ENCODE results near the gene EMX1.

EMX1 gene

DNA sequence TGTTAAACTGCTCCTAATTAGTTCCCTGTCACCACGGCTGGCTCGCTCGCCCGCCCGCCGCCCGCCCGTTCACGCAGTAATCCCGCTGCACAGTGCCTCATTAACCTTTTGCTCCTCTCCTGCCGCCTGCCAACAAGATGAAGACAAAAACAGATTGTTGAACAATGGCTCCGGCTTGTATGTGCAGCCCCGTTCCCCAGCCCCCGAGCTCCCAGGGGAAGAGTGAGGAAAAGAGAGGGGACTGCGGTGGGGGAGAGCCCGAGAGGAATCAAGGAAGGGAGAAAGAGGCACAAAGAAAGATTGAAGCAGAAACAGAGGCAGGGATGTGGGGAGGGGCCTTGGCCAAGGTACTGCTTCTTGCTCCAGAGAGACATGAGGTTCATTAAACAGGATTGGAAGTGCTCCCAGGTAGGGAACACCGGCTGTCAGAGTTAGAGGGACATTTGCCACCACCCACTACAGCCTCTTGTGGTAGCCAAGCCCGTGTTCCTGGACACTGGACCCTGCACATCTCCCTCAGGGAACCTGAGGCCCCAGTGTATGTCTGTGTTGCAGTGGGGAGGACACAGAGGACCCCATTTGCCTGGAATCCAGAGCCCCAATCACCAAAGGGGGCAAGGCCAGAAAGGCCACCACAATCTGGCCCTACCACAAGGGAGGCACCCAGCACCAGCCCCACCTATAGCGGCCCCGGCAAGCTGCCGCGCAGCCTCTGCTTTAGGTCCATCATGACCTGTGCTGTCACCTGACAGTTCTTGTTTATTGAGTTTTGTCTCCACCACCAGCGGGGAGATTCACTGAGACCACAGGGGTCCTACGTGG lies 38.1 kb downstream of the EMX1 start:
- ChIA-PET CTCF (interaction anchor here (0.6 to 1.0 kb wide), 2 partner anchors 19 to 131 kb away, joined by 3 read pairs; no protein-coding TSS in a partner anchor), POLR2A (no interaction called here)
- no peak overlapping the region for H3K27ac ChIP-seq (ENCODE audit: extremely low read depth, low read depth, low read length)
- no peaks in the 10 kb centered on the region for H3K9me3 ChIP-seq (ENCODE audit: control insufficient read depth, insufficient read depth, low read depth, low read length)
- H3K4me1 ChIP-seq (ENCODE audit: control insufficient read depth, insufficient read depth, low read length): no peaks in the 10 kb centered on the region
- TF ChIP-seq ZNF521 (tag by site-specific recombination; IDR thresholded peaks at IDR 0.05) (no peak), ZNF155 (tag by site-specific recombination; IDR thresholded peaks at IDR 0.05) (no peak), PRDM1 (tag by site-specific recombination; IDR thresholded peaks at IDR 0.05) (no peak), ZNF184 (tag by site-specific recombination; IDR thresholded peaks at IDR 0.05) (no peak), ZBTB21 (tag by site-specific recombination; IDR thresholded peaks at IDR 0.05) (no peak), OSR2 (tag by site-specific recombination; IDR thresholded peaks at IDR 0.05) (no peak)
- no peak overlapping the region for H3K4me3 ChIP-seq (ENCODE audit: low read depth, low read length)
- peaks cover 0 to 2% of the 10 kb centered on the region in 2 experiments; a peak in 1 of 3 replicates for H3K36me3 ChIP-seq (ENCODE audit: control insufficient read depth in 2 of 2, insufficient read depth in 1 of 2, low read length in 2 of 2)

- peaks cover 0 to 2% of the 10 kb centered on the region in 2 experiments; a peak in 1 of 3 replicates for H3K36me3 ChIP-seq (ENCODE audit: control insufficient read depth in 2 of 2, insufficient read depth in 1 of 2, low read length in 2 of 2)
- H3K9me3 ChIP-seq (ENCODE audit: control insufficient read depth, insufficient read depth, low read depth, low read length): no peaks in the 10 kb centered on the region
- ChIA-PET CTCF (no interaction called here), POLR2A (no interaction called here)
- no peaks in the 10 kb centered on the region for H3K4me1 ChIP-seq (ENCODE audit: control insufficient read depth, insufficient read depth, low read length)
- H3K4me3 ChIP-seq (ENCODE audit: low read depth, low read length): no peak overlapping the region
- TF ChIP-seq ZNF610 (tag by site-specific recombination; IDR thresholded peaks at IDR 0.05; ENCODE audit: borderline replicate concordance) (no peak), ZNF133 (tag by site-specific recombination; IDR thresholded peaks at IDR 0.05) (no peak), MEIS1 (CRISPR knock-in tag; IDR thresholded peaks at IDR 0.05; ENCODE audit: borderline replicate concordance) (no peak), ZNF211 (tag by site-specific recombination; IDR thresholded peaks at IDR 0.05; ENCODE audit: low read depth) (no peak), ZSCAN4 (tag by site-specific recombination; IDR thresholded peaks at IDR 0.05) (no peak), ZNF19 (tag by site-specific recombination; IDR thresholded peaks at IDR 0.05; ENCODE audit: low read depth) (no peak), EGR2 (tag by site-specific recombination; IDR thresholded peaks at IDR 0.05; ENCODE audit: low read depth) (no peak)
- TF ChIP-seq, protein P1, sequence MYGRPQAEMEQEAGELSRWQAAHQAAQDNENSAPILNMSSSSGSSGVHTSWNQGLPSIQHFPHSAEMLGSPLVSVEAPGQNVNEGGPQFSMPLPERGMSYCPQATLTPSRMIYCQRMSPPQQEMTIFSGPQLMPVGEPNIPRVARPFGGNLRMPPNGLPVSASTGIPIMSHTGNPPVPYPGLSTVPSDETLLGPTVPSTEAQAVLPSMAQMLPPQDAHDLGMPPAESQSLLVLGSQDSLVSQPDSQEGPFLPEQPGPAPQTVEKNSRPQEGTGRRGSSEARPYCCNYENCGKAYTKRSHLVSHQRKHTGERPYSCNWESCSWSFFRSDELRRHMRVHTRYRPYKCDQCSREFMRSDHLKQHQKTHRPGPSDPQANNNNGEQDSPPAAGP (tag by site-specific recombination; IDR thresholded peaks at IDR 0.05): no peak
- TF ChIP-seq, protein P2, sequence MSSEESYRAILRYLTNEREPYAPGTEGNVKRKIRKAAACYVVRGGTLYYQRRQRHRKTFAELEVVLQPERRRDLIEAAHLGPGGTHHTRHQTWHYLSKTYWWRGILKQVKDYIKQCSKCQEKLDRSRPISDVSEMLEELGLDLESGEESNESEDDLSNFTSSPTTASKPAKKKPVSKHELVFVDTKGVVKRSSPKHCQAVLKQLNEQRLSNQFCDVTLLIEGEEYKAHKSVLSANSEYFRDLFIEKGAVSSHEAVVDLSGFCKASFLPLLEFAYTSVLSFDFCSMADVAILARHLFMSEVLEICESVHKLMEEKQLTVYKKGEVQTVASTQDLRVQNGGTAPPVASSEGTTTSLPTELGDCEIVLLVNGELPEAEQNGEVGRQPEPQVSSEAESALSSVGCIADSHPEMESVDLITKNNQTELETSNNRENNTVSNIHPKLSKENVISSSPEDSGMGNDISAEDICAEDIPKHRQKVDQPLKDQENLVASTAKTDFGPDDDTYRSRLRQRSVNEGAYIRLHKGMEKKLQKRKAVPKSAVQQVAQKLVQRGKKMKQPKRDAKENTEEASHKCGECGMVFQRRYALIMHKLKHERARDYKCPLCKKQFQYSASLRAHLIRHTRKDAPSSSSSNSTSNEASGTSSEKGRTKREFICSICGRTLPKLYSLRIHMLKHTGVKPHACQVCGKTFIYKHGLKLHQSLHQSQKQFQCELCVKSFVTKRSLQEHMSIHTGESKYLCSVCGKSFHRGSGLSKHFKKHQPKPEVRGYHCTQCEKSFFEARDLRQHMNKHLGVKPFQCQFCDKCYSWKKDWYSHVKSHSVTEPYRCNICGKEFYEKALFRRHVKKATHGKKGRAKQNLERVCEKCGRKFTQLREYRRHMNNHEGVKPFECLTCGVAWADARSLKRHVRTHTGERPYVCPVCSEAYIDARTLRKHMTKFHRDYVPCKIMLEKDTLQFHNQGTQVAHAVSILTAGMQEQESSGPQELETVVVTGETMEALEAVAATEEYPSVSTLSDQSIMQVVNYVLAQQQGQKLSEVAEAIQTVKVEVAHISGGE (tag by site-specific recombination; conservative IDR thresholded peaks at IDR 0.05; ENCODE audit: low read depth): no peak
- H3K27ac ChIP-seq (ENCODE audit: extremely low read depth, low read depth, low read length): no peak overlapping the region
Observed at GRCh38 chr2:72956050-72956395, 38.7 kb downstream of the EMX1 start.

DNA sequence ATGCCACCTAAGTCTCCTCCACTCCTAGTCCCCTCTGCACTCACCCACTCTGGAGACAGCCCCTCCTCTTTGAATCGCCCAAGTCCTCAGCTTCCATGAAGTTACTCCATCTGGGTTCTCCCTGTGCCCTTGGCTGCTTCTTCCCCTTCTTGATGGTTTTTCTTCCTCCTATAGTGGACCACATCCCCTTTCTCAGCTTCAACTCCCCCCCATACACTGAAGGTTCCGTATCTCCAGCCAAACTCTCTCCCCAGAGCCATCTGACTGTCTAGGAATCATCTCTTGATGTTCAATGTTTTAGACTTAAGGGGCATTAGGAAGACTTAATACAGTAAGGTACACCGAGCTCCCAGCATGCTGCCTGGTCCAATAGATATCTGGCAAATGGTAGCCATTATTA lies 39.6 kb downstream of the EMX1 start:
- Histone ChIP-seq H3K9me3 (ENCODE audit: control insufficient read depth, insufficient read depth, low read depth, low read length) (no peaks in the 10 kb centered on the region), H3K36me3 (ENCODE audit: control insufficient read depth in 2 of 2, insufficient read depth in 1 of 2, low read length in 2 of 2) (peaks cover 0 to 2% of the 10 kb centered on the region in 2 experiments; a peak in 1 of 3 replicates), H3K4me1 (ENCODE audit: control insufficient read depth, insufficient read depth, low read length) (no peaks in the 10 kb centered on the region), H3K27ac (ENCODE audit: extremely low read depth, low read depth, low read length) (no peak overlapping the region), H3K4me3 (ENCODE audit: low read depth, low read length) (no peak overlapping the region)
- POLR2A ChIA-PET: no interaction called here
- CTCF ChIA-PET: interaction anchor here (0.7 to 1.1 kb wide), 3 partner anchors 17 to 69 kb away, joined by 3 to 4 read pairs (median 3); partner anchors contain the start of gene SPR
- no peak for TF ChIP-seq HOXC10 (CRISPR knock-in tag; IDR thresholded peaks at IDR 0.05)
- no peak for TF ChIP-seq ZNF416 (tag by site-specific recombination; IDR thresholded peaks at IDR 0.05)
- no peak for TF ChIP-seq ZBTB20 (tag by site-specific recombination; IDR thresholded peaks at IDR 0.05)
- no peak for TF ChIP-seq ZNF626 (tag by site-specific recombination; IDR thresholded peaks at IDR 0.05)
- no peak for TF ChIP-seq ZNF146 (tag by site-specific recombination; IDR thresholded peaks at IDR 0.05)
- TF ChIP-seq, protein P3, sequence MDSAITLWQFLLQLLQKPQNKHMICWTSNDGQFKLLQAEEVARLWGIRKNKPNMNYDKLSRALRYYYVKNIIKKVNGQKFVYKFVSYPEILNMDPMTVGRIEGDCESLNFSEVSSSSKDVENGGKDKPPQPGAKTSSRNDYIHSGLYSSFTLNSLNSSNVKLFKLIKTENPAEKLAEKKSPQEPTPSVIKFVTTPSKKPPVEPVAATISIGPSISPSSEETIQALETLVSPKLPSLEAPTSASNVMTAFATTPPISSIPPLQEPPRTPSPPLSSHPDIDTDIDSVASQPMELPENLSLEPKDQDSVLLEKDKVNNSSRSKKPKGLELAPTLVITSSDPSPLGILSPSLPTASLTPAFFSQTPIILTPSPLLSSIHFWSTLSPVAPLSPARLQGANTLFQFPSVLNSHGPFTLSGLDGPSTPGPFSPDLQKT (IDR thresholded peaks at IDR 0.05; ENCODE audit: borderline replicate concordance, low read depth, low read length): no peak
- TF ChIP-seq ZNF211 (tag by site-specific recombination; IDR thresholded peaks at IDR 0.05; ENCODE audit: low read depth): no peak
- TF ChIP-seq ZNF155 (tag by site-specific recombination; IDR thresholded peaks at IDR 0.05): no peak
- TF ChIP-seq ZNF24 (tag by site-specific recombination; IDR thresholded peaks at IDR 0.05): no peak
- TF ChIP-seq ZNF266 (tag by site-specific recombination; IDR thresholded peaks at IDR 0.05; ENCODE audit: low read depth): no peak
- no peak for TF ChIP-seq ZNF473 (tag by site-specific recombination; IDR thresholded peaks at IDR 0.05)
- TF ChIP-seq ZNF777 (tag by site-specific recombination; IDR thresholded peaks at IDR 0.05; ENCODE audit: borderline replicate concordance): no peak
- TF ChIP-seq ZBTB7A (tag by site-specific recombination; IDR thresholded peaks at IDR 0.05; ENCODE audit: low read depth): no peak

Data from HEK293 (cell line).